GM06990 (cell line): Measurements from ENCODE around the gene MICB.

Experiments used
- DNase-seq: peaks from one replicate; pipeline ENCODE4 v3.0.0-alpha.2; 2011; ENCODE audit not compliant: insufficient read length; ENCODE audit errors: extremely low read depth
- H3K27me3 ChIP-seq: replicated peaks from 2 replicates; pipeline ENCODE4 v1.6.0; 2011; ENCODE audit warnings: low read length; ENCODE audit not compliant: control insufficient read depth, insufficient read depth
- H3K36me3 ChIP-seq: 2 replicates; pipeline ENCODE4 v1.5.1; 2011; ENCODE audit warnings: low read length; ENCODE audit not compliant: control insufficient read depth, insufficient read depth
- H3K4me3 ChIP-seq: replicated peaks from 2 replicates; pipeline ENCODE4 v1.5.1; 2011; ENCODE audit warnings: low read depth, mild to moderate bottlenecking, control low read depth, low read length
- TF ChIP-seq, protein P1 (sequence below): IDR thresholded peaks from 2 replicates; pipeline ENCODE4 v1.5.1; 2011; ENCODE audit warnings: low read length, control low read depth, mild to moderate bottlenecking, inconsistent platforms; ENCODE audit not compliant: insufficient read depth, poor library complexity, severe bottlenecking

Gene MICB

DNA sequence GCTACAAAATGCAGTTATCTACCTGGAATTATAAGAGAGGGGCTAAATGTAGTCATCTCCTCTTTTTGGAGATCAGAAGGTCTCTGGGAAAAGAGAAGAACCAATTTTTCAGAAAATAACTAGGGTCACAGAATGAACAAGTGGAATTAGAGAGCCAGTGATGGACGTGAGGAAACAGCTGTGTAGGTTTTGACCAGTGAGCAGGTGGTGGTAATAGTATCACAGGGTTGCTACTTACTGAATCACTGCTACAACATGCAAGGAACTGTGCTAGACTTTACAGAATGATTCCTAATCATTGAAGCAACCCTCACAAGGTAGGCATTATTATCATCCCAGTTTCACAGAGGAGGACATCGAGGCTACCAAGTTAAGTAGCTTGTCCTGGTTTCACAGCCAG is 46.7 kb downstream of the MICB start:
- H3K27me3 ChIP-seq, result no peaks in the 10 kb centered on the region
- TF ChIP-seq, protein P1, sequence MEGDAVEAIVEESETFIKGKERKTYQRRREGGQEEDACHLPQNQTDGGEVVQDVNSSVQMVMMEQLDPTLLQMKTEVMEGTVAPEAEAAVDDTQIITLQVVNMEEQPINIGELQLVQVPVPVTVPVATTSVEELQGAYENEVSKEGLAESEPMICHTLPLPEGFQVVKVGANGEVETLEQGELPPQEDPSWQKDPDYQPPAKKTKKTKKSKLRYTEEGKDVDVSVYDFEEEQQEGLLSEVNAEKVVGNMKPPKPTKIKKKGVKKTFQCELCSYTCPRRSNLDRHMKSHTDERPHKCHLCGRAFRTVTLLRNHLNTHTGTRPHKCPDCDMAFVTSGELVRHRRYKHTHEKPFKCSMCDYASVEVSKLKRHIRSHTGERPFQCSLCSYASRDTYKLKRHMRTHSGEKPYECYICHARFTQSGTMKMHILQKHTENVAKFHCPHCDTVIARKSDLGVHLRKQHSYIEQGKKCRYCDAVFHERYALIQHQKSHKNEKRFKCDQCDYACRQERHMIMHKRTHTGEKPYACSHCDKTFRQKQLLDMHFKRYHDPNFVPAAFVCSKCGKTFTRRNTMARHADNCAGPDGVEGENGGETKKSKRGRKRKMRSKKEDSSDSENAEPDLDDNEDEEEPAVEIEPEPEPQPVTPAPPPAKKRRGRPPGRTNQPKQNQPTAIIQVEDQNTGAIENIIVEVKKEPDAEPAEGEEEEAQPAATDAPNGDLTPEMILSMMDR, result no peak
- peaks cover 6% of the 10 kb centered on the region for H3K36me3 ChIP-seq
- H3K4me3 ChIP-seq, result no peak overlapping the region
- DNase-seq, result no peak

DNA sequence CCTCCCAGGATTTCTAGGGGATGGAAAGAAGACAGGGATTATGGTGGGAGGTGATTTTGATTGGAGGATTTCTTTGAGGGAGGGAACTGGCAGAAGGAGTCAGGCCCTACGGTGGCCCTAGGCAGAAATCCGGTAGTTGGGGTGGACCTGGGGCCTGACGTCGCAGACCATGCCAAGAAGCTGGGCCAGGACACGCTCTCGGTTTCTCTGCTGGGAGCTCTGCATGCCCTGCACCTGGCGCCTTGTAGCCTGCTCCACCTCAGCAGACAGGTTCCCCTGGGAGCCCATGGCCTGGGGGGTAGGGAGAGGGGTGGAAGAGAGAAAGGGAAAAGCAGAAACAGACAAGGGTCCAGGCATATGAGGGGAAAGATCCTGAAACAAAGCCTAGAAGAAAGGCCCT is 47.3 kb downstream of the MICB start:
- Histone ChIP-seq H3K36me3 (no peaks in the 10 kb centered on the region), H3K4me3 (no peak overlapping the region), H3K27me3 (no peaks in the 10 kb centered on the region)
- no peak for DNase-seq
- TF ChIP-seq, protein P1, result no peak

- Histone ChIP-seq H3K4me3 (peak within 1 kb of the TSS; percentile 53), H3K36me3 (no peaks in the 10 kb centered on the region), H3K27me3 (no peaks in the 10 kb centered on the region)
- DNase-seq, result peak; percentile 85
- TF ChIP-seq, protein P1, result peak; percentile 97
Observed at GRCh38 chr6:31546339-31546957, 48.5 kb downstream of the MICB start, which contains the start of gene ATP6V1G2. ATP6V1G2 (minus strand) TSS chr6:31546608; CDS start chr6:31546559, 49 bp downstream.

DNA sequence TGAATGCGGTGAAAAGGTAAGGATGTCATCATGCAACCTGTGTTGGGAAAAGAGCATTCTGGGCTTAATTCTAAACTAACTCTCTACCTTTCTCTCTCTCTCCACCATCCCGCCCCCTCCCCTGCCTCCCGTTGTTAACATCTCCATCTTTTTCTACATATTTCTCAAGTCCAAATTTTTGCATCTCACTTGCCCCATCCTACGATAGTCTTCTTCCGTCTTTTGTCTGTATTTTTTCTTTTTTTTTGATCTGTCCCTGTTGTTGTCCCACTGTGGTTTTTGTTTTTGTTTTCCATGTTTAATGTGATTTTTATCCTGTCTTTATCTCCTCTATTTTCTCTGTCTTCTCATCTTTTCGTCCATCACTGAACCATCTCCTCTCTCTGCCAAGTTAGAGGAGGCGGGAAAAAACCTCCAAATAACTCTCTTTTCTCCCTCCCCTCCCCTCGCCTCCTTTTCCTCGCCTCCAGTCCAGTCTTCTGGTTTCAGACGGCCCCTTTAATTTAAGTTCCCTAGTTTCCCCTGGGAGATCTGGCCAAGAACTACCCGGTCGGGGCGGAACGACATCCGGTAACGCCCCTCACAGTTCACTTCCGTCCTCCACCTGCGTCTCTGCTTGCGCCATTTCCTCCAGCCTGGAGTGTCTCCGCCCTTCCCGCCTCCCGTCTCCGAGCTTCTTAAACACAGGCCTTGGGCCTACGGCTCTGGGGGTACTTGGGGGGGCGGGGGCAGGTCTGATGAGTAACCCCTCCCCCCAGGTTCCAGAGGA is 49.2 kb downstream of the MICB start, which contains the start of gene NFKBIL1:
Gene NFKBIL1, plus strand, starts transcription at position 651 of the 769 bp plus-strand sequence. Its CDS starts 87 bp downstream, at position 738.
- H3K4me3 ChIP-seq, result peak within 1 kb of the TSS; percentile 53
- TF ChIP-seq, protein P1, result no peak
- H3K27me3 ChIP-seq, result no peaks in the 10 kb centered on the region
- DNase-seq, result peak; percentile 92
- no peaks in the 10 kb centered on the region for H3K36me3 ChIP-seq

DNA sequence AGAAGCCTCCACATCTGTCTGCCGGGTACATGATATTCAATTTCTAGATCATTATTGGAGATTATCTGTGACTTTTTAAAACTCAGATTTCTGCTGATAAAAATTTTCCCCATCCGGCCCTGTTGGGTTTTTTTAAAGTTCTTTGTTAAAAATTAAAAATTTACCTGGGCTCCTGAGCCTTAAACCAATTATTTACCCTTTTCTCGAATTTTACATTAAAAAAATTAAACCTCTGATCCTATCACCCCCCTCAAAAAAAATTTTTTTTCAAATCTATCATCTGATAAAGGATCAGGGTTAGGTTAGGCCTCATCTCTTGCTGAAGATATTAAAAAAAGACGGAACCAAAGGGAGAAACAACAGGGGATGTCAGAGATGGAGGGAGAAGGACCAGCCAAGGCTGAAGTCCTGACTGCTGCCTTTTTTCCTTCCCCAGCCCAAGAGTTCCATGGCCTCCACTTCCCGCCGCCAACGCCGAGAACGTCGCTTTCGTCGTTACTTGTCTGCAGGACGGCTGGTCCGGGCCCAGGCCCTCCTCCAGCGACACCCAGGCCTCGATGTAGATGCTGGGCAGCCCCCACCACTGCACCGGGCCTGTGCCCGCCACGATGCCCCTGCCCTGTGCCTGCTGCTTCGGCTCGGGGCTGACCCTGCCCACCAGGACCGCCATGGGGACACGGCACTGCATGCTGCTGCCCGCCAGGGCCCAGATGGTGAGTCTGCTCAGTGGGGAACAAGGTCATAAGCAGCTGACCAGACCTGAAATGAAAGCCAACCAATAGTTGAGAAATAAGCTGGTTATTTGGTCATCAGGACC is 50.0 kb downstream of the MICB start:
- TF ChIP-seq, protein P1, result no peak
- no peak for DNase-seq
- no peaks in the 10 kb centered on the region for H3K36me3 ChIP-seq
- peak overlapping the region; percentile 53 for H3K4me3 ChIP-seq
- H3K27me3 ChIP-seq, result no peaks in the 10 kb centered on the region
